ENCODE measurements around the gene MRPS18C. TPM values are rescaled to one million over a fixed set of nuclear protein-coding genes. Genes with fewer than 3 reads are reported as not detected.

Gene MRPS18C
- total and polyA plus RNA-seq, 9 of the 15 experiments (the other 6 are each of a cell fraction or from before 2014, with no cell fraction given) = 54.3 to 390 (median 138) TPM

DNA sequence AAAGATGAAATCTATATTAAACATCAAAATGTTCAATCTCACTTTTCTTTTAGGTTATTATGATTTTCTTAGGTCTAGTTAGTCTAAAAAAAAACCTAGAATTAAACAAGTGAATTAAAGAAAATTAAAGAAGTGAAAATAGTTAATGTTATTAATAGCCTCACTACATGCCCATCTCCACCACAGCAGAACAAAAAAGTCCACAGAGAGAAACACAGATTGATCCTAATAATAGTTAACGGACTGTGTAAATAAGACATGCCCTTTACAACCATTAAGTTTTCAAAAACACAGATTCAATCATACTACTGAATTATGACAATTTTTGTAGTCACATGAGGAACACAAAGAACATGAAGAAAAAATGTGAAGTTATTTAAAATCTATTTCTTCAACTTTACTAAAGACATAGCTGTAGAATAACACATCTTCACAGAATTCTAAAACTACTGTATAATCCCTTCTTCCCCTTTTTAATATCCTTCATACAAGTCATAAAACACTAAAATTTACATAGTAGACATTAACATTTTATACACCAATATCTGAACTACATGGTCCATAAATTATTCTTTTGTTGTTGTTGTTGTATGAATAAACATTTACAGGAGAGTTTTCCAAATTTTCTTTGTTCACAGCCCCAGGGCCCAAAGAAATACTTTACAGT is 15.6 kb upstream of the MRPS18C start:
- Histone ChIP-seq H3K9me3 (replicated peaks; ENCODE audit: control insufficient read depth, insufficient read depth, low read depth, low read length) (no peaks in the 10 kb centered on the region), H3K36me3 (ENCODE audit: control insufficient read depth, insufficient read depth, low read length) (peaks cover 39% of the 10 kb centered on the region), H3K9ac (ENCODE audit: insufficient read depth in 1 of 2, low read depth in 2 of 2, low read length in 2 of 2) (no peak overlapping the region), H3K4me3 (no peak overlapping the region), H3K79me2 (ENCODE audit: control insufficient read depth, insufficient read depth, low read length) (no peaks in the 10 kb centered on the region), H2AFZ (ENCODE audit: low read depth, low read length) (no peak overlapping the region), H3K9me1 (ENCODE audit: control insufficient read depth, insufficient read depth, low read length) (no peaks in the 10 kb centered on the region), H4K20me1 (replicated peaks; ENCODE audit: control insufficient read depth, insufficient read depth, low read length) (no peaks in the 10 kb centered on the region), H3K27me3 (ENCODE audit: control insufficient read depth in 2 of 2, insufficient read depth in 2 of 2, low read length in 2 of 2) (no peaks in the 10 kb centered on the region), H3K27ac (ENCODE audit: extremely low read depth, low read depth, low read length) (no peak overlapping the region), H3K4me2 (ENCODE audit: insufficient read depth, low read length) (no peak overlapping the region), H3K4me1 (replicated peaks in 1 of 2; ENCODE audit: control insufficient read depth in 2 of 2, insufficient read depth in 2 of 2, low read length in 2 of 2) (no peaks in the 10 kb centered on the region)
- CTCF ChIA-PET (ENCODE audit: low intra/inter-chr PET ratio) = no interaction called here
- POLR2A ChIA-PET = interaction anchor here (1.2 to 1.6 kb wide), 3 partner anchors 11 to 125 kb away, joined by 3 to 5 read pairs (median 3); no protein-coding TSS in a partner anchor
- DNase-seq (ENCODE audit: extremely low read depth in 1 of 4, low spot score in 3 of 4) (no peak), ATAC-seq (no peak), FAIRE-seq (peak; percentile 65)
- BruUV-seq (replicated peaks) = no TSS peak
- intact Hi-C loops (cut with micrococcal nuclease) = no loop called here
- TF ChIP-seq EP300 (IDR thresholded peaks at IDR 0.05; ENCODE audit: low read length) = no peak
- TF ChIP-seq BRD9 (IDR thresholded peaks at IDR 0.05; ENCODE audit: low read depth, partially characterized antibody) = no peak
- TF ChIP-seq NFIX (CRISPR knock-in tag; IDR thresholded peaks at IDR 0.05; ENCODE audit: low read depth) = no peak
- TF ChIP-seq HDAC6 (IDR thresholded peaks at IDR 0.05; ENCODE audit: low read depth, low read length) = no peak
- TF ChIP-seq ILF3 (IDR thresholded peaks at IDR 0.05; ENCODE audit: borderline replicate concordance) = no peak
- TF ChIP-seq IRF2 (CRISPR knock-in tag; IDR thresholded peaks at IDR 0.05) = no peak
- TF ChIP-seq FOXP1 (CRISPR knock-in tag; IDR thresholded peaks at IDR 0.05) = no peak
- no peak for TF ChIP-seq STAG1 (CRISPR knock-in tag; IDR thresholded peaks at IDR 0.05; ENCODE audit: borderline replicate concordance)
- no peak for TF ChIP-seq KLF6 (CRISPR knock-in tag; IDR thresholded peaks at IDR 0.05; ENCODE audit: borderline replicate concordance)
- TF ChIP-seq, protein P1, sequence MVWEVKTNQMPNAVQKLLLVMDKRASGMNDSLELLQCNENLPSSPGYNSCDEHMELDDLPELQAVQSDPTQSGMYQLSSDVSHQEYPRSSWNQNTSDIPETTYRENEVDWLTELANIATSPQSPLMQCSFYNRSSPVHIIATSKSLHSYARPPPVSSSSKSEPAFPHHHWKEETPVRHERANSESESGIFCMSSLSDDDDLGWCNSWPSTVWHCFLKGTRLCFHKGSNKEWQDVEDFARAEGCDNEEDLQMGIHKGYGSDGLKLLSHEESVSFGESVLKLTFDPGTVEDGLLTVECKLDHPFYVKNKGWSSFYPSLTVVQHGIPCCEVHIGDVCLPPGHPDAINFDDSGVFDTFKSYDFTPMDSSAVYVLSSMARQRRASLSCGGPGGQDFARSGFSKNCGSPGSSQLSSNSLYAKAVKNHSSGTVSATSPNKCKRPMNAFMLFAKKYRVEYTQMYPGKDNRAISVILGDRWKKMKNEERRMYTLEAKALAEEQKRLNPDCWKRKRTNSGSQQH (CRISPR knock-in tag; IDR thresholded peaks at IDR 0.05) = no peak
- TF ChIP-seq, protein P2, sequence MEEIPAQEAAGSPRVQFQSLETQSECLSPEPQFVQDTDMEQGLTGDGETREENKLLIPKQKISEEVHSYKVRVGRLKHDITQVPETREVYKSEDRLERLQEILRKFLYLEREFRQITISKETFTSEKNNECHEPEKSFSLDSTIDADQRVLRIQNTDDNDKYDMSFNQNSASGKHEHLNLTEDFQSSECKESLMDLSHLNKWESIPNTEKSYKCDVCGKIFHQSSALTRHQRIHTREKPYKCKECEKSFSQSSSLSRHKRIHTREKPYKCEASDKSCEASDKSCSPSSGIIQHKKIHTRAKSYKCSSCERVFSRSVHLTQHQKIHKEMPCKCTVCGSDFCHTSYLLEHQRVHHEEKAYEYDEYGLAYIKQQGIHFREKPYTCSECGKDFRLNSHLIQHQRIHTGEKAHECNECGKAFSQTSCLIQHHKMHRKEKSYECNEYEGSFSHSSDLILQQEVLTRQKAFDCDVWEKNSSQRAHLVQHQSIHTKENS (CRISPR knock-in tag; IDR thresholded peaks at IDR 0.05) = no peak
- TF ChIP-seq CEBPG (CRISPR knock-in tag; IDR thresholded peaks at IDR 0.05) = no peak
- no peak for TF ChIP-seq CEBPG (tag; conservative IDR thresholded peaks at IDR 0.05 in 1 of 2, IDR thresholded peaks at IDR 0.05 in 1 of 2)
- no peak for TF ChIP-seq RBM22 (IDR thresholded peaks at IDR 0.05; ENCODE audit: low read depth, low read length, poor library complexity, severe bottlenecking)
- 64% methylated on average over 1 of the region's 1 CpG for WGBS (ENCODE audit: insufficient coverage, low coverage, missing lambda C conversion rate)
- in situ Hi-C loops (cut with MboI) = no loop called here
